Effector memory CD4-positive, alpha-beta T cell (primary cell): ENCODE results near the gene GEMIN8.

Experiments used
- DNase-seq, 3 donors: peaks; one replicate each; pipeline ENCODE4 v3.0.0-alpha.2; 2020
- H3K27ac ChIP-seq: 2 replicates; pipeline ENCODE4 v1.7.0; 2013; ENCODE audit warnings: mild to moderate bottlenecking, low read length, moderate library complexity; ENCODE audit not compliant: insufficient read depth, poor library complexity, severe bottlenecking
- H3K27me3 ChIP-seq: replicated peaks from 2 replicates; pipeline ENCODE4 v1.7.0; 2013; ENCODE audit warnings: mild to moderate bottlenecking, low read length; ENCODE audit not compliant: insufficient read depth, control insufficient read depth, poor library complexity, severe bottlenecking
- H3K36me3 ChIP-seq: 2 replicates; pipeline ENCODE4 v1.7.0; 2013; ENCODE audit warnings: mild to moderate bottlenecking, low read length, moderate library complexity; ENCODE audit not compliant: control insufficient read depth, insufficient read depth
- H3K4me1 ChIP-seq: 2 replicates; pipeline ENCODE4 v1.7.0; 2013; ENCODE audit warnings: low read length, mild to moderate bottlenecking; ENCODE audit not compliant: control insufficient read depth, insufficient read depth, poor library complexity, severe bottlenecking
- H3K4me3 ChIP-seq: 2 replicates; pipeline ENCODE4 v1.7.0; 2013; ENCODE audit warnings: low read length, low read depth, mild to moderate bottlenecking; ENCODE audit not compliant: insufficient read depth, poor library complexity, severe bottlenecking
- H3K9me3 ChIP-seq: 2 replicates; pipeline ENCODE4 v1.7.0; 2013; ENCODE audit warnings: mild to moderate bottlenecking, low read length, moderate library complexity; ENCODE audit not compliant: control insufficient read depth

Gene GEMIN8

GRCh38 chrX:13965531-13965930 lies 64.2 kb downstream of the GEMIN8 start:
- H3K27me3 ChIP-seq: no peaks in the 10 kb centered on the region
- no peak overlapping the region for H3K4me3 ChIP-seq
- DNase-seq: no peak
- no peaks in the 10 kb centered on the region for H3K4me1 ChIP-seq
- H3K9me3 ChIP-seq: no peaks in the 10 kb centered on the region
- no peaks in the 10 kb centered on the region for H3K36me3 ChIP-seq
- no peak overlapping the region for H3K27ac ChIP-seq

- H3K27ac ChIP-seq: no peak overlapping the region
- no peaks in the 10 kb centered on the region for H3K9me3 ChIP-seq
- DNase-seq: no peak
- no peak overlapping the region for H3K4me3 ChIP-seq
- no peaks in the 10 kb centered on the region for H3K36me3 ChIP-seq
- H3K4me1 ChIP-seq: no peaks in the 10 kb centered on the region
- no peaks in the 10 kb centered on the region for H3K27me3 ChIP-seq
These were observed 72.7 kb downstream of the GEMIN8 start for GRCh38 chrX:13956998-13957397.
